Activated B cell treated with CpG ODN at 0.5 μM for 24 hours (primary cell): ENCODE measurements around the gene UBE2R2. TPM values are rescaled to one million over a fixed set of nuclear protein-coding genes. Genes with fewer than 3 reads are reported as not detected.

ENCODE experiments used
- ATAC-seq: fragments of 200-7000 bp; cut with Tn5 transposase; one replicate; pipeline ENCODE4 v1.10.0; 2021; ENCODE audit warnings: low read depth, mild to moderate bottlenecking, moderate library complexity
- CTCF ChIA-PET: fragments of 350-600 bp; sonication (Branson Sonifier 250); formaldehyde crosslinking; loops from one replicate; lab custom pipeline; 2021; ENCODE audit warnings: antibody characterized with exemption; lab: Charles Lee
- POLR2A ChIA-PET: fragments of 350-600 bp; sonication (Branson Sonifier 250); formaldehyde crosslinking; loops from one replicate; lab custom pipeline; 2021; ENCODE audit warnings: antibody characterized with exemption; lab: Charles Lee
- DNase-seq: peaks from one replicate; pipeline ENCODE4 v3.0.0; 2022
- H3K27ac Mint-ChIP-seq: one replicate; pipeline ENCODE4 v1.8.0; 2020; ENCODE audit warnings: mixed read lengths
- H3K27me3 Mint-ChIP-seq: one replicate; pipeline ENCODE4 v1.8.0; 2021; ENCODE audit warnings: mixed read lengths
- H3K36me3 Mint-ChIP-seq: one replicate; pipeline ENCODE4 v1.8.0; 2021; ENCODE audit warnings: low read depth, mixed read lengths
- H3K4me1 Mint-ChIP-seq: one replicate; pipeline ENCODE4 v1.8.0; 2021; ENCODE audit warnings: mixed read lengths
- H3K4me3 Mint-ChIP-seq: one replicate; pipeline ENCODE4 v1.8.0; 2020; ENCODE audit warnings: mild to moderate bottlenecking, mixed read lengths
- H3K9me3 Mint-ChIP-seq: one replicate; pipeline ENCODE4 v1.8.0; 2020; ENCODE audit warnings: mixed read lengths
- intact Hi-C: fragments of 100-400 bp; cut with micrococcal nuclease; formaldehyde crosslinking; loops from one replicate; pipeline ENCODE4 v1.15.1; 2024
- total RNA-seq: library from RNA; stranded (reverse); gene quantifications from 2 replicates; pipeline ENCODE4 v1.2.3, GENCODE V29; 2022
- TF ChIP-seq, protein P1 (sequence below): fragments of 200-600 bp; IDR thresholded peaks from one replicate; pipeline ENCODE4 v1.8.0; 2022; ENCODE audit warnings: antibody characterized with exemption, mild to moderate bottlenecking

The UBE2R2 gene
- total RNA-seq, 1 donor from 2014 or later: 28.9 TPM

GRCh38 chr9:33907347-33907746 lies 90.4 kb downstream of the UBE2R2 start:
- ChIA-PET POLR2A (no interaction called here), CTCF (no interaction called here)
- Mint-ChIP-seq H3K27me3 (no peaks in the 10 kb centered on the region), H3K9me3 (no peaks in the 10 kb centered on the region), H3K4me3 (no peak overlapping the region), H3K4me1 (no peaks in the 10 kb centered on the region), H3K36me3 (peaks cover 47% of the 10 kb centered on the region), H3K27ac (no peak overlapping the region)
- ATAC-seq (no peak), DNase-seq (no peak)
- TF ChIP-seq, protein P1, sequence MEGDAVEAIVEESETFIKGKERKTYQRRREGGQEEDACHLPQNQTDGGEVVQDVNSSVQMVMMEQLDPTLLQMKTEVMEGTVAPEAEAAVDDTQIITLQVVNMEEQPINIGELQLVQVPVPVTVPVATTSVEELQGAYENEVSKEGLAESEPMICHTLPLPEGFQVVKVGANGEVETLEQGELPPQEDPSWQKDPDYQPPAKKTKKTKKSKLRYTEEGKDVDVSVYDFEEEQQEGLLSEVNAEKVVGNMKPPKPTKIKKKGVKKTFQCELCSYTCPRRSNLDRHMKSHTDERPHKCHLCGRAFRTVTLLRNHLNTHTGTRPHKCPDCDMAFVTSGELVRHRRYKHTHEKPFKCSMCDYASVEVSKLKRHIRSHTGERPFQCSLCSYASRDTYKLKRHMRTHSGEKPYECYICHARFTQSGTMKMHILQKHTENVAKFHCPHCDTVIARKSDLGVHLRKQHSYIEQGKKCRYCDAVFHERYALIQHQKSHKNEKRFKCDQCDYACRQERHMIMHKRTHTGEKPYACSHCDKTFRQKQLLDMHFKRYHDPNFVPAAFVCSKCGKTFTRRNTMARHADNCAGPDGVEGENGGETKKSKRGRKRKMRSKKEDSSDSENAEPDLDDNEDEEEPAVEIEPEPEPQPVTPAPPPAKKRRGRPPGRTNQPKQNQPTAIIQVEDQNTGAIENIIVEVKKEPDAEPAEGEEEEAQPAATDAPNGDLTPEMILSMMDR: no peak
- intact Hi-C loops: no loop called here

- intact Hi-C loops: no loop called here
- Mint-ChIP-seq H3K27ac (no peak overlapping the region), H3K36me3 (peaks cover 51% of the 10 kb centered on the region), H3K4me1 (no peaks in the 10 kb centered on the region), H3K4me3 (no peak overlapping the region), H3K27me3 (no peaks in the 10 kb centered on the region), H3K9me3 (no peaks in the 10 kb centered on the region)
- ATAC-seq (no peak), DNase-seq (no peak)
- ChIA-PET CTCF (no interaction called here), POLR2A (no interaction called here)
- TF ChIP-seq, protein P1: no peak
These were observed 91.2 kb downstream of the UBE2R2 start for GRCh38 chr9:33908114-33908513.

- CTCF ChIA-PET: no interaction called here
- TF ChIP-seq, protein P1: no peak
- POLR2A ChIA-PET: no interaction called here
- H3K27me3 Mint-ChIP-seq: no peaks in the 10 kb centered on the region
- no peak overlapping the region for H3K27ac Mint-ChIP-seq
- no peak overlapping the region for H3K4me3 Mint-ChIP-seq
- H3K4me1 Mint-ChIP-seq: no peaks in the 10 kb centered on the region
- no peaks in the 10 kb centered on the region for H3K9me3 Mint-ChIP-seq
- intact Hi-C loops: no loop called here
- no peak for DNase-seq
- peaks cover 50% of the 10 kb centered on the region for H3K36me3 Mint-ChIP-seq
- no peak for ATAC-seq
These were observed 91.8 kb downstream of the UBE2R2 start for GRCh38 chr9:33908749-33909148.

DNA sequence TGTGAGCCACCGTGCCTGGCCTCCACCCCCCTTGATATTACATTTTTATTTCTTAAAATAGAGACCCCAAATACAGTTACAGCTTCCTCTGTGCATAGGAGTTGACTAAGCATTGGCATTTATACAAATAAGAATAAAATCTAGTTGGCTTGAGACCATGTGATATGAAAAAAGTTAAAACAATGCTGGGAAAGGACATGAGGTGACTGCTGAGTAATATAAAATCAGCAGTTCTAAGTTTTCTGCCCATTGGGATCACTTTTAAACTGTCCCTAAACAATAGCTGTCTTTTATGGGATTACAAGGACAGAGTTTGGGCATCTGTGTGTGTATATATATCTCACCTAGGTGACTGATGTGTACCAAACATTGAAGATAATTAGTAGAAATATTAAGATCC lies 96.6 kb downstream of the UBE2R2 start:
- DNase-seq: no peak
- no peaks in the 10 kb centered on the region for H3K27me3 Mint-ChIP-seq
- H3K9me3 Mint-ChIP-seq: no peaks in the 10 kb centered on the region
- POLR2A ChIA-PET: interaction anchor here (0.6 kb wide), 1 partner anchor 255 kb away, joined by 7 read pairs; no protein-coding TSS in a partner anchor
- TF ChIP-seq, protein P1: no peak
- CTCF ChIA-PET: interaction anchor here (1.4 kb wide), 1 partner anchor 11 kb away, joined by 6 read pairs; no protein-coding TSS in a partner anchor
- no peaks in the 10 kb centered on the region for H3K4me1 Mint-ChIP-seq
- H3K4me3 Mint-ChIP-seq: no peak overlapping the region
- no peak overlapping the region for H3K27ac Mint-ChIP-seq
- ATAC-seq: no peak
- intact Hi-C loops: no loop called here
- peaks cover 64% of the 10 kb centered on the region for H3K36me3 Mint-ChIP-seq

GRCh38 chr9:33914887-33915628 lies 98.1 kb downstream of the UBE2R2 start:
- H3K4me3 Mint-ChIP-seq: no peak overlapping the region
- ATAC-seq (no peak), DNase-seq (no peak)
- intact Hi-C loops: no loop called here
- peaks cover 76% of the 10 kb centered on the region for H3K36me3 Mint-ChIP-seq
- ChIA-PET CTCF (no interaction called here), POLR2A (interaction anchor here (1.0 kb wide), 1 partner anchor 99 kb away, joined by 3 read pairs; no protein-coding TSS in a partner anchor)
- H3K27me3 Mint-ChIP-seq: no peaks in the 10 kb centered on the region
- no peak overlapping the region for H3K27ac Mint-ChIP-seq
- TF ChIP-seq, protein P1: no peak
- H3K4me1 Mint-ChIP-seq: no peaks in the 10 kb centered on the region
- no peaks in the 10 kb centered on the region for H3K9me3 Mint-ChIP-seq
